ENCODE measurements around the gene MICOS13. TPM values are rescaled to one million over a fixed set of nuclear protein-coding genes. Genes with fewer than 3 reads are reported as not detected.

Gene MICOS13
- total RNA-seq, 4 donors from 2014 or later, result 37.2 to 67.1 (median 58.1) TPM

DNA sequence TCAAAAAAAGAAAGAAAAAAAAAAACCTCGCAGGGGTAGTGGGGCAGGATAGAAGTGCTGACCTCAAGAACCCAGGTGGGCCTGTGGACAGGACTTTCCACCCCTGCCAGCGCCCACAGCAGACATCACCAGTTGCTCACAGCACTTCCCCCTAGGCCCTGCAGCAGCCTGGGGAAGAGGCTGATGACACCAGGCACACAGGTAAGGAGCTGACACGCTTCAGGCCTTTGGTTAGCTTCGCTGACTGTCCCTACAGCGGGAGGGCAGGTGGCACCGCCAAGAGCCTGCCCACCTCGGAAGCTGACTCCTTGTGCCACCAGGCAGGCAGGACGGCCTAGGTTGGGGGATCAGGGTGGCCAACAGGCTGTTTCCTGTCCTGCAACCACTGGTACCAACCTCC is 30.7 kb upstream of the MICOS13 start:
- Histone ChIP-seq H3K9me3 (no peaks in the 10 kb centered on the region), H3K27ac (no peak overlapping the region), H3K4me1 (no peaks in the 10 kb centered on the region), H3K27me3 (no peaks in the 10 kb centered on the region), H3K36me3 (peaks cover 75% of the 10 kb centered on the region), H3K4me3 (no peak overlapping the region)
- TF ChIP-seq, protein P1, sequence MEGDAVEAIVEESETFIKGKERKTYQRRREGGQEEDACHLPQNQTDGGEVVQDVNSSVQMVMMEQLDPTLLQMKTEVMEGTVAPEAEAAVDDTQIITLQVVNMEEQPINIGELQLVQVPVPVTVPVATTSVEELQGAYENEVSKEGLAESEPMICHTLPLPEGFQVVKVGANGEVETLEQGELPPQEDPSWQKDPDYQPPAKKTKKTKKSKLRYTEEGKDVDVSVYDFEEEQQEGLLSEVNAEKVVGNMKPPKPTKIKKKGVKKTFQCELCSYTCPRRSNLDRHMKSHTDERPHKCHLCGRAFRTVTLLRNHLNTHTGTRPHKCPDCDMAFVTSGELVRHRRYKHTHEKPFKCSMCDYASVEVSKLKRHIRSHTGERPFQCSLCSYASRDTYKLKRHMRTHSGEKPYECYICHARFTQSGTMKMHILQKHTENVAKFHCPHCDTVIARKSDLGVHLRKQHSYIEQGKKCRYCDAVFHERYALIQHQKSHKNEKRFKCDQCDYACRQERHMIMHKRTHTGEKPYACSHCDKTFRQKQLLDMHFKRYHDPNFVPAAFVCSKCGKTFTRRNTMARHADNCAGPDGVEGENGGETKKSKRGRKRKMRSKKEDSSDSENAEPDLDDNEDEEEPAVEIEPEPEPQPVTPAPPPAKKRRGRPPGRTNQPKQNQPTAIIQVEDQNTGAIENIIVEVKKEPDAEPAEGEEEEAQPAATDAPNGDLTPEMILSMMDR (IDR thresholded peaks at IDR 0.05), result no peak
- no peak for TF ChIP-seq EP300 (IDR thresholded peaks at IDR 0.05)
- 97% methylated on average over 2 of the region's 8 CpGs for WGBS
- DNase-seq (ENCODE audit: low spot score in 2 of 2), result no peak

DNA sequence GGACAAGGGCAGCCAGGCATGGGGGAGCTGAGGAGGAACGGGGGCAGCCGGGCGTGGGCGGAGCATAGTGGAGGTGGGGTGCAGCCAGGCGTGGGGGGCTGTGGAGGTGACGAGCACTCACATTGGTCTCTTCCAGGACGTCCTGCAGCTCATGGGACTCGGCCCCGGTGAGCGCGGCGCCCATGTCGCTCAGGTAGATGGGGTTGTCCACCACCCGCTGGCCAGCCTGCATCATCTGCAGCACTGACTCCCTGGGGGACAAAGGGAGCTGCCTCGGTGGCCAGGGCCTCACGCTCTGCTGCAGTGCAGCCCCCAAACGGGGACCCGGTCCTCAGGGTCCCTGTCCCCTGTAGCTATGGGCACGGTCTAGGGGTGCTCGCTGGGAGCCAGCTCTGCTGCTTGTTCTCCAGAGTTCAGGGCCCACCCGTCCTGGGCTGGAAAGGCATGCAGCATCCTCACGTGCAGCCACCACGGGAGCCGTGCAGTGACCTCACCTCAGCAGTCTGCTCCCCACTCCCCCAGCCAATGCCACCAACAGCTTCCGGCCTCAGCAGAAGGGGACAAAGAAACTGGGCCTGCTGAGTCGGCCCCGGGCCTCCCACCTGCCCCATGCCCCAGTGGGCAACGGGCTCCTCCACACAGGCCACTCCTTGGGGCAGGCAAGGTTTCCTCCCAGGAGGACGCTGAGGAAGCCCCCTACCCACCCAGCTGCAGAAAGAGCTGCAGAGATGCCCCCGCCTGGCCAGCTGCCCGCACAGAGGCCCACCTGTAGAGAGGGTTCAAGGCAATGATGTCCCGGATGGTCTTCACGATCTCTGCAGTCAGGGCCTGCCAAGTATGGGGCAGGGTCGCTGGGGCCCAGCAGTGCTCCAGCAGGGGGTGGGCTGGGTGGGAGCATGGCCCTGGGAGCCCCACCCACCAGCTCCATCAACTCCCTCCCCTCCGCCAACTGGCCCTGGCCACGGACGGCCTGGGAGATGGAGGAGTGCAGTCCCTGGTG is 27.6 kb upstream of the MICOS13 start:
- Histone ChIP-seq H3K4me1 (no peaks in the 10 kb centered on the region), H3K27me3 (no peaks in the 10 kb centered on the region), H3K9me3 (no peaks in the 10 kb centered on the region), H3K27ac (no peak overlapping the region), H3K36me3 (peaks cover 94% of the 10 kb centered on the region), H3K4me3 (no peak overlapping the region)
- DNase-seq (ENCODE audit: low spot score in 2 of 2), result no peak
- TF ChIP-seq EP300 (IDR thresholded peaks at IDR 0.05) (no peak), POLR2AphosphoS5 (IDR thresholded peaks at IDR 0.05) (no peak), POLR2A (IDR thresholded peaks at IDR 0.05) (no peak)
- TF ChIP-seq, protein P1 (IDR thresholded peaks at IDR 0.05), result no peak
- WGBS, result 89% methylated on average over 14 of the region's 37 CpGs

DNA sequence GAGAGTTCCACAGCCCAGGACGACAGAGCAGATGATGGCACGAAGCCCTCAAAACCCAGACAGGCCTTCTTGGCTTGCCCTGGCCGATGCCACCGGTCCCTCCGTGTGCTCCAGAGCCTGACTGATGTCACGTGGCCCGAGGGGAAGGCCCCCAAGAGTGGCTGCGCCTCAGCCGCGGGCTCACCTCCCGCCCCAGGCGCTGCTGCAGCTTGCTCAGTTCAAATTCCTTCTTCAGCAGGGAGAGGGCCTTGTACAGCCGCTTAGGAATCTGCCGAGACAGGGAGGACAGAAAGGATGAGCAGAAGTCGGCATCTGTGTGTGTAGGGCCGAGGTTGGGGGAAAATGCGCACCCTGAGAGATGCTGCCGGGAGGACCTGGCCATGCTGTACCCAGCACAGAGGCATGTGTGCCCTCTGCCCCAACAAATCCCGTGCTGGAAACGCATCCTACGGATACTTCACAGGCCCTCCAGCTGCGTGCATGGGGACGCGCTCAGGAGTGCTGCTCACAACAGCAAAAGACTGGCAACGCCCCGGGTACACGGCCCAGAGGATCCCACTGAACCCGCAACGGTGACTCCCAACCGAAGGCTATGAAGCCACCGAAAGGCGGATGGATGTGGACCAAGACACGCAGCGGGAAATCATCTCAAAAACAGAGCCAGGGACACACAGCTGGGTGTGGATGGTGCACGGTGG is 26.7 kb upstream of the MICOS13 start:
- no peaks in the 10 kb centered on the region for H3K9me3 ChIP-seq
- no peak overlapping the region for H3K4me3 ChIP-seq
- TF ChIP-seq, protein P1 (IDR thresholded peaks at IDR 0.05), result no peak
- no peak for TF ChIP-seq POLR2A (IDR thresholded peaks at IDR 0.05)
- TF ChIP-seq POLR2AphosphoS5 (IDR thresholded peaks at IDR 0.05), result no peak
- no peak for TF ChIP-seq EP300 (IDR thresholded peaks at IDR 0.05)
- DNase-seq (ENCODE audit: low spot score in 2 of 2), result no peak
- no peak overlapping the region for H3K27ac ChIP-seq
- H3K36me3 ChIP-seq, result peaks cover 86% of the 10 kb centered on the region
- WGBS, result 96% methylated on average over 16 of the region's 35 CpGs
- no peaks in the 10 kb centered on the region for H3K27me3 ChIP-seq
- no peaks in the 10 kb centered on the region for H3K4me1 ChIP-seq

DNA sequence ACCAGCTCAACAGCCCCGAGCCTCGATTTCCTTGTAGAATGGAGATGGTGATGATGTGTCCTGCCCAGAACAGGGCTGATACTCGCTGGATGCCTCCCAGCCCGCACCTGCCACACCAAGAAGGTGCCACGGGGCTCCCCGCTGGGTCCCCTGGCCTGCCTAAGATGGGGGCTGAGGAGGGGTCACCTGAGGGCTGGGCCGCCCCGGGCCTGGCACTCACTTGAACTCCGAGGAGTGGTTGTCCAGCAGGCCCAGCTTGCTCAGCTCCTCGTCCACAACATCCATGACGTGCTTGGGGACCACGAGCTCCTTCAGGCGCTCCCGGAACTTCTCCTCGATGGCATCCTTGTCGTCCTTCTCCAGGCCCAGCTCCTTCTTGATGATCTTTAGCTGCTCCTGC is 25.2 kb upstream of the MICOS13 start:
- peaks cover 81% of the 10 kb centered on the region for H3K36me3 ChIP-seq

More for the DNA sequence above, 25.2 kb upstream of the MICOS13 start:
- no peaks in the 10 kb centered on the region for H3K9me3 ChIP-seq
- TF ChIP-seq POLR2A (IDR thresholded peaks at IDR 0.05), result no peak
- TF ChIP-seq, protein P1 (IDR thresholded peaks at IDR 0.05), result no peak
- H3K4me1 ChIP-seq, result no peaks in the 10 kb centered on the region
- H3K27me3 ChIP-seq, result no peaks in the 10 kb centered on the region
- WGBS, result 84% methylated on average over 13 of the region's 16 CpGs
- H3K4me3 ChIP-seq, result no peak overlapping the region
- no peak for DNase-seq (ENCODE audit: low spot score in 2 of 2)
- no peak overlapping the region for H3K27ac ChIP-seq

Data from suprapubic skin (tissue), 4 donors.